Gastroesophageal sphincter (tissue), 3 donors: Measurements from ENCODE around the gene ING5.

Source experiments
- CTCF ChIP-seq, 4 experiments: fragments of 200-600 bp in 2 of 4; fragments of 450-650 bp in 2 of 4; sonication (generic) in 1 of 4; IDR thresholded peaks; one replicate each; pipeline ENCODE4 v1.5.1; 2017 to 2019; ENCODE audit warnings: antibody characterized with exemption in 4 of 4, mild to moderate bottlenecking in 2 of 4, moderate library complexity in 2 of 4
- EP300 ChIP-seq: sonication (generic); formaldehyde crosslinking; IDR thresholded peaks from one replicate; pipeline ENCODE4 v1.6.1; 2017; ENCODE audit warnings: antibody characterized with exemption, mild to moderate bottlenecking
- POLR2A ChIP-seq, 2 donors: fragments of 450-650 bp; IDR thresholded peaks; one replicate each; pipeline ENCODE4 v1.6.1; 2017; ENCODE audit warnings: antibody characterized with exemption in 2 of 2, mild to moderate bottlenecking in 2 of 2, moderate library complexity in 1 of 2

GRCh38 chr2:241695651-241696050, 6.2 kb upstream of the ING5 start:
- TF ChIP-seq EP300: no peak
- TF ChIP-seq POLR2A (IDR thresholded peaks at IDR 0.05): no peak
- TF ChIP-seq CTCF (IDR thresholded peaks at IDR 0.05): no peak
